K562 (cell line): ENCODE measurements around the gene CERS5. TPM values are rescaled to one million over a fixed set of nuclear protein-coding genes. Genes with fewer than 3 reads are reported as not detected.

Experiments
- ATAC-seq: fragments of 200-7000 bp; cut with Tn5 transposase; 3 replicates; pipeline ENCODE4 v1.9.1; 2020; ENCODE audit warnings: moderate library complexity
- BruUV-seq: library from RNA; stranded (reverse); fragments of 400-500 nt; replicated peaks from 2 replicates; lab custom pipeline; 2021; lab: Mats Ljungman, UMichigan
- CTCF ChIA-PET: fragments of 300-600 bp; formaldehyde crosslinking; extraction: SDS; loops from one replicate; lab custom pipeline; 2021; ENCODE audit warnings: low intra/inter-chr PET ratio; lab: Yijun Ruan, JAX
- POLR2A ChIA-PET: fragments of 300-600, 350-650 bp; sonication (Branson Sonifier 250); formaldehyde crosslinking; extraction: SDS; loops from one replicate; lab custom pipeline; 2021; ENCODE audit warnings: antibody characterized with exemption, inconsistent platforms; lab: Yijun Ruan, JAX
- DNase-seq, 4 experiments: peaks; one replicate each; pipeline versions ENCODE4 v3.0.0 to v3.0.0-alpha.2; 2011 to 2018; ENCODE audit warnings: low spot score in 3 of 4, mixed read lengths in 3 of 4; ENCODE audit errors: extremely low read depth in 1 of 4
- FAIRE-seq: peaks from 2 replicates; lab custom pipeline; 2011; peaks lifted over from hg19 to GRCh38; lab: Jason Lieb, UNC
- H2AFZ ChIP-seq: 2 replicates; pipeline ENCODE4 v1.6.0; 2011; ENCODE audit warnings: low read depth, low read length, control low read depth, inconsistent platforms
- H3K27ac ChIP-seq: fragments of 200-600 bp; 3 replicates; pipeline ENCODE4 v1.8.0; 2011; ENCODE audit warnings: low read depth, mild to moderate bottlenecking, control low read depth, inconsistent platforms, low read length, moderate library complexity, mixed read lengths; ENCODE audit errors: extremely low read depth
- H3K27me3 ChIP-seq, 2 experiments: fragments of 300-600 bp in 1 of 2; 2 replicates in 1 of 2; 3 replicates in 1 of 2; pipeline versions ENCODE4 v1.6.0 to v1.8.0; 2011; ENCODE audit warnings: inconsistent platforms in 2 of 2, low read length in 2 of 2, mild to moderate bottlenecking in 1 of 2, mixed read lengths in 1 of 2, moderate library complexity in 1 of 2; ENCODE audit not compliant: control insufficient read depth in 2 of 2, insufficient read depth in 2 of 2
- H3K36me3 ChIP-seq: fragments of 300-600 bp; 3 replicates; pipeline ENCODE4 v1.8.0; 2011; ENCODE audit warnings: mild to moderate bottlenecking, low read length, inconsistent platforms; ENCODE audit not compliant: control insufficient read depth, insufficient read depth
- H3K4me1 ChIP-seq, 2 experiments: fragments of 200-600 bp in 1 of 2; replicated peaks in 1 of 2; 2 replicates in 1 of 2; 3 replicates in 1 of 2; pipeline versions ENCODE4 v1.5.1 to v1.8.0; 2011; ENCODE audit warnings: inconsistent platforms in 2 of 2, low read length in 2 of 2, mild to moderate bottlenecking in 1 of 2, mixed read lengths in 1 of 2, moderate library complexity in 1 of 2; ENCODE audit not compliant: control insufficient read depth in 2 of 2, insufficient read depth in 2 of 2
- H3K4me2 ChIP-seq: 2 replicates; pipeline ENCODE4 v1.6.1; 2011; ENCODE audit warnings: low read length, control low read depth, inconsistent platforms, mixed read lengths; ENCODE audit not compliant: insufficient read depth
- H3K4me3 ChIP-seq: fragments of 200-600 bp; sonication (generic), shearing (Covaris generic); 2 replicates; pipeline ENCODE4 v1.5.1; 2016; ENCODE audit warnings: control low read depth, inconsistent platforms
- H3K79me2 ChIP-seq: fragments of 200-600 bp; 3 replicates; pipeline ENCODE4 v1.8.0; 2011; ENCODE audit warnings: low read length, inconsistent platforms; ENCODE audit not compliant: control insufficient read depth, insufficient read depth
- H3K9ac ChIP-seq, 2 experiments: 2 replicates each; pipeline versions ENCODE4 v1.6.0 to v1.6.1; 2011; ENCODE audit warnings: low read depth in 2 of 2, low read length in 2 of 2, control low read depth in 1 of 2, inconsistent platforms in 1 of 2, mild to moderate bottlenecking in 1 of 2, mixed read lengths in 1 of 2; ENCODE audit not compliant: insufficient read depth in 1 of 2
- H3K9me1 ChIP-seq: one replicate; pipeline ENCODE4 v1.6.0; 2011; ENCODE audit warnings: inconsistent platforms, mild to moderate bottlenecking, low read length, moderate library complexity; ENCODE audit not compliant: control insufficient read depth, insufficient read depth
- H3K9me3 ChIP-seq: replicated peaks from 2 replicates; pipeline ENCODE4 v1.5.1; 2011; ENCODE audit warnings: low read depth, low read length, inconsistent platforms; ENCODE audit not compliant: control insufficient read depth, insufficient read depth
- H4K20me1 ChIP-seq: replicated peaks from 2 replicates; pipeline ENCODE4 v1.6.1; 2011; ENCODE audit warnings: low read length, inconsistent platforms, mixed read lengths; ENCODE audit not compliant: control insufficient read depth, insufficient read depth
- CC2D1A ChIP-seq: fragments of 450-650 bp; IDR thresholded peaks from 2 replicates; pipeline ENCODE4 v1.6.1; 2017; ENCODE audit warnings: mild to moderate bottlenecking
- CHD2 ChIP-seq: IDR thresholded peaks from 2 replicates; pipeline ENCODE4 v1.6.1; 2011; ENCODE audit warnings: low read depth, low read length
- GABPB1 ChIP-seq: sonication (generic); formaldehyde crosslinking; IDR thresholded peaks from 2 replicates; pipeline ENCODE4 v1.8.0; 2022; ENCODE audit warnings: mild to moderate bottlenecking, missing genetic modification reagents
- KAT8 ChIP-seq: fragments of 450-650 bp; IDR thresholded peaks from 2 replicates; pipeline ENCODE4 v1.6.1; 2016; ENCODE audit warnings: low read depth, mild to moderate bottlenecking
- NCOA6 ChIP-seq: fragments of 450-650 bp; IDR thresholded peaks from 2 replicates; pipeline ENCODE4 v1.6.1; 2017; ENCODE audit warnings: mild to moderate bottlenecking
- NR1H2 ChIP-seq: sonication (generic); formaldehyde crosslinking; IDR thresholded peaks from 2 replicates; pipeline ENCODE4 v1.4.0; 2020; ENCODE audit warnings: mild to moderate bottlenecking, missing genetic modification reagents
- PHB2 ChIP-seq: fragments of 450-650 bp; IDR thresholded peaks from 2 replicates; pipeline ENCODE4 v1.6.1; 2017; ENCODE audit warnings: low read depth
- SMAD3 ChIP-seq: fragments of 450-650 bp; formaldehyde crosslinking; conservative IDR thresholded peaks from 2 replicates; pipeline ENCODE4 v1.4.0; 2020; ENCODE audit warnings: mild to moderate bottlenecking
- SNAPC5 ChIP-seq: fragments of 250-450 bp; sonication (Bioruptor Pico); IDR thresholded peaks from 2 replicates; pipeline ENCODE4 v1.8.0; 2021; ENCODE audit warnings: moderate library complexity, mild to moderate bottlenecking, inconsistent platforms
- TCF15 ChIP-seq: fragments of 250-450 bp; sonication (Bioruptor Pico); IDR thresholded peaks from 2 replicates; pipeline ENCODE4 v1.8.0; 2022; ENCODE audit warnings: moderate library complexity, mild to moderate bottlenecking, inconsistent platforms
- TEAD1 ChIP-seq, 2 experiments: fragments of 450-650 bp in 1 of 2; sonication (generic) in 1 of 2; formaldehyde crosslinking; IDR thresholded peaks; 2 replicates each; pipeline versions ENCODE4 v1.4.0 to v1.8.0; 2020 to 2022; ENCODE audit warnings: mild to moderate bottlenecking in 2 of 2, missing genetic modification reagents in 1 of 2
- TEAD4 ChIP-seq, 2 experiments: sonication (generic) in 1 of 2; formaldehyde crosslinking in 1 of 2; IDR thresholded peaks; 2 replicates each; pipeline versions ENCODE4 v1.6.1 to v1.8.0; 2012 to 2022; ENCODE audit warnings: borderline replicate concordance in 1 of 2, inconsistent platforms in 1 of 2, low read length in 1 of 2, mild to moderate bottlenecking in 1 of 2, missing genetic modification reagents in 1 of 2
- ZC3H4 ChIP-seq: sonication (generic); formaldehyde crosslinking; IDR thresholded peaks from 2 replicates; pipeline ENCODE4 v1.9.0; 2021; ENCODE audit warnings: missing genetic modification reagents, borderline replicate concordance
- ZNF76 ChIP-seq: fragments of 250-450 bp; sonication (Bioruptor Pico); IDR thresholded peaks from 2 replicates; pipeline ENCODE4 v1.4.0; 2020; ENCODE audit warnings: mild to moderate bottlenecking, moderate library complexity, borderline replicate concordance
- WGBS: fragments of 100-300 bp; shearing (Covaris generic); methylation state at CpG from one replicate; pipeline ENCODE4 v1.1.6; 2016; ENCODE audit warnings: low coverage, mixed read lengths; ENCODE audit not compliant: insufficient coverage; ENCODE audit errors: missing lambda C conversion rate; 5-methylcytosine and 5-hydroxymethylcytosine counted together
- in situ Hi-C: fragments of 300-500 bp; cut with MboI; formaldehyde crosslinking; loops from 4 replicates; pipeline ENCODE4 v1.15.0; 2018; ENCODE audit warnings: inconsistent platforms, mixed read lengths
- intact Hi-C: fragments of 100-400 bp; cut with micrococcal nuclease; formaldehyde crosslinking; loops from 2 replicates; pipeline ENCODE4 v1.14.2; 2022
- polyA plus RNA-seq, 8 experiments: library from polyadenylated mRNA; depleted of rRNA in 4 of 8; stranded (reverse) in 5 of 8; unstranded in 3 of 8; fragments of >200 nt; fragmentation: Nextera tagmentation in 2 of 8; fragmentation: Illumina TruSeq in 1 of 8; extraction: Ambion mirVana in 2 of 8; extraction: Trizol in 1 of 8; gene quantifications; 2 replicates each; pipeline versions ENCODE4 v1.2.1 to v1.2.3, GENCODE V29; 2011 to 2014; ENCODE audit warnings: inconsistent platforms in 1 of 8, missing spikeins in 1 of 8
- total RNA-seq, 7 experiments: library from RNA; depleted of rRNA in 6 of 7; stranded (reverse); fragments of >200 nt in 6 of 7; fragmentation: Illumina TruSeq in 2 of 7; extraction: Trizol in 2 of 7; gene quantifications; 2 replicates each; pipeline versions ENCODE4 v1.2.1 to v1.2.3, GENCODE V29; 2011 to 2021; ENCODE audit warnings: low replicate concordance in 1 of 7

CERS5 gene
- total and polyA plus RNA-seq, 9 of the 15 experiments (the other 6 are each of a cell fraction or from before 2014, with no cell fraction given) = 6.1 to 47.5 (median 17.8) TPM

GRCh38 chr12:50100561-50100960, 66.6 kb downstream of the CERS5 start:
- Histone ChIP-seq H3K4me3 (no peak overlapping the region), H4K20me1 (no peaks in the 10 kb centered on the region), H3K27ac (no peak overlapping the region), H3K79me2 (no peaks in the 10 kb centered on the region), H3K4me1 (peaks cover 16% of the 10 kb centered on the region in 2 experiments), H3K27me3 (no peaks in the 10 kb centered on the region), H3K36me3 (peaks cover 52% of the 10 kb centered on the region), H2AFZ (no peak overlapping the region), H3K4me2 (no peak overlapping the region)
- intact Hi-C loops = no loop called here
- ChIA-PET POLR2A (interaction anchor here (1.1 kb wide), 1 partner anchor 9 kb away, joined by 5 read pairs; no protein-coding TSS in a partner anchor), CTCF (no interaction called here)
- WGBS = 64% methylated on average over 3 of the region's 3 CpGs
- no TSS peak for BruUV-seq
- ATAC-seq = no peak
- no peak for DNase-seq
- in situ Hi-C loops = no loop called here
- TF ChIP-seq TEAD1 (CRISPR knock-in tag; IDR thresholded peaks at IDR 0.05) (no peak), ZC3H4 (no peak), ZNF76 (CRISPR knock-in tag) (no peak), GABPB1 (CRISPR knock-in tag) (no peak), CC2D1A (no peak), NR1H2 (CRISPR knock-in tag) (no peak), KAT8 (no peak), NCOA6 (no peak), SNAPC5 (no peak), TEAD4 (IDR thresholded peaks at IDR 0.05; ENCODE audit: low read length) (no peak), TEAD4 (CRISPR knock-in tag; IDR thresholded peaks at IDR 0.05; ENCODE audit: borderline replicate concordance) (no peak), PHB2 (no peak), CHD2 (no peak), SMAD3 (CRISPR knock-in tag) (no peak), TCF15 (CRISPR knock-in tag) (no peak)
- TF ChIP-seq, all 486 proteins: peak for 0
- H3K9me3 ChIP-seq = no peaks in the 10 kb centered on the region
- no peak for FAIRE-seq
- no peak overlapping the region for H3K9ac ChIP-seq
- H3K9me1 ChIP-seq = no peaks in the 10 kb centered on the region
